Subcutaneous abdominal adipose tissue (tissue), 5 donors: ENCODE data around the gene LRRC17.
A peak's percentile ranks its signal among the peaks of the same experiment; 100 is the strongest.
"Not testable (repeated sequence)": the region's sequence is repeated elsewhere in the genome, so short reads cannot be mapped to it uniquely, and the experiment has no call there.

Experiments used
- H3K27ac ChIP-seq: one replicate; pipeline ENCODE4 v1.7.0; 2013; ENCODE audit warnings: low read depth, mild to moderate bottlenecking, inconsistent platforms, low read length, moderate library complexity
- H3K27me3 ChIP-seq, 5 donors: one replicate each; pipeline ENCODE4 v1.7.0; 2013; ENCODE audit warnings: low read length in 5 of 5, inconsistent platforms in 1 of 5; ENCODE audit not compliant: control insufficient read depth in 5 of 5, insufficient read depth in 4 of 5
- H3K36me3 ChIP-seq, 5 donors: one replicate each; pipeline ENCODE4 v1.7.0; 2013; ENCODE audit warnings: low read length in 5 of 5; ENCODE audit not compliant: control insufficient read depth in 5 of 5, insufficient read depth in 5 of 5
- H3K4me1 ChIP-seq, 5 donors: one replicate each; pipeline ENCODE4 v1.7.0; 2013; ENCODE audit warnings: low read length in 5 of 5, mild to moderate bottlenecking in 3 of 5, moderate library complexity in 1 of 5; ENCODE audit not compliant: control insufficient read depth in 5 of 5, insufficient read depth in 5 of 5
- H3K4me3 ChIP-seq, 5 donors: one replicate each; pipeline ENCODE4 v1.7.0; 2013; ENCODE audit warnings: low read length in 5 of 5, low read depth in 1 of 5
- H3K9ac ChIP-seq, 5 donors: one replicate each; pipeline ENCODE4 v1.7.0; 2013; ENCODE audit warnings: low read length in 5 of 5, mild to moderate bottlenecking in 4 of 5, moderate library complexity in 3 of 5
- H3K9me3 ChIP-seq, 5 donors: one replicate each; pipeline ENCODE4 v1.7.0; 2013; ENCODE audit warnings: low read length in 5 of 5; ENCODE audit not compliant: control insufficient read depth in 5 of 5
- donor health status: healthy.
- donor health status: healthy.
- donor health status: healthy.
- donor health status: healthy.
- donor health status: healthy.

Gene LRRC17

GRCh38 chr7:102897211-102897631, 15.6 kb upstream of the LRRC17 start:
- Histone ChIP-seq H3K27me3 (no peaks in the 10 kb centered on the region), H3K27ac (no peak overlapping the region), H3K4me1 (peaks cover 0 to 22% (median 6%) of the 10 kb centered on the region in 5 donors), H3K4me3 (no peak overlapping the region), H3K9ac (no peak overlapping the region), H3K9me3 (no peaks in the 10 kb centered on the region), H3K36me3 (no peaks in the 10 kb centered on the region)

DNA sequence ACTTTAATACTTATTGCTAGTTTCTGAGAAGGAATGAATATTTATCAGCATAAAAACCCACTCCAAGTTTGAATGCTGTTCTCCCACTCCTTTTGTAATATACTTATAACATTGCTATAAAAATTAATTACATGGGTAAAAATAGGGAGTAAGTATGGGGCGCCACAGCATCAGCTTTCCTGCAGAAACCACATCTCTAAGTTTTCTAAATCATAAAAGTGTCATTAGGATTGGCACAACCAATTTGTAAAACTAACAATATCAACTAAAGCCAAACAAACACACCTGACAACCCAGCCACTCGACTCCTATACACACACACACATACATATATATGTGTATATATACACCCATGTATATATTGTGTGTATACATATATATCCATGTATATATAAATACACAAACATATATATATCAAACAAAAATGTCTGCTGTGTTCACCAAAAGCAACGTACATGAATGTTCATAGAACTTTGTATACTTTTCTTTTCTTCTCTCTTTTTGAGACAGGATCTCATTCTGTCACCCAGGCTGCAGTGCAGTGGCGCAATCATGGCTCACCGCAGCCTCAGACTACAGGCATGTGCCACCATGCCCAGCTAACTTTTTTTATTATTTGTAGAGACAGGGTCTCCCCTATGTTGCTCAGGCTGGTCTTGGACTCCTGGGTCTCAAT, 14.8 kb upstream of the LRRC17 start:
- H3K36me3 ChIP-seq, result no peaks in the 10 kb centered on the region
- no peaks in the 10 kb centered on the region for H3K27me3 ChIP-seq
- H3K27ac ChIP-seq, result no peak overlapping the region
- peaks cover 0 to 16% (median 6%) of the 10 kb centered on the region in 5 donors for H3K4me1 ChIP-seq
- H3K9ac ChIP-seq, result no peak overlapping the region
- H3K9me3 ChIP-seq, result no peaks in the 10 kb centered on the region
- H3K4me3 ChIP-seq, result no peak overlapping the region

- no peak overlapping the region for H3K9ac ChIP-seq
- peaks cover 0 to 16% (median 6%) of the 10 kb centered on the region in 5 donors for H3K4me1 ChIP-seq
- no peak overlapping the region for H3K27ac ChIP-seq
- H3K36me3 ChIP-seq, result no peaks in the 10 kb centered on the region
- H3K4me3 ChIP-seq, result no peak overlapping the region
- no peaks in the 10 kb centered on the region for H3K9me3 ChIP-seq
- no peaks in the 10 kb centered on the region for H3K27me3 ChIP-seq
Observed at GRCh38 chr7:102898532-102898859, 14.3 kb upstream of the LRRC17 start.

GRCh38 chr7:102902052-102902451, 10.7 kb upstream of the LRRC17 start:
- not testable (repeated sequence) for H3K9ac ChIP-seq, H3K27ac ChIP-seq, H3K36me3 ChIP-seq, H3K27me3 ChIP-seq, H3K4me3 ChIP-seq, H3K9me3 ChIP-seq, H3K4me1 ChIP-seq

- H3K27me3 ChIP-seq, H3K36me3 ChIP-seq, H3K27ac ChIP-seq, H3K4me1 ChIP-seq, H3K4me3 ChIP-seq, H3K9me3 ChIP-seq, H3K9ac ChIP-seq: not testable (repeated sequence)
Observed at GRCh38 chr7:102903576-102903975, 9.2 kb upstream of the LRRC17 start.

- H3K27me3 ChIP-seq, result no peaks in the 10 kb centered on the region
- H3K4me3 ChIP-seq, result no peak overlapping the region
- no peaks in the 10 kb centered on the region for H3K36me3 ChIP-seq
- H3K4me1 ChIP-seq, result peaks cover 0 to 10% (median 3%) of the 10 kb centered on the region in 5 donors
- no peaks in the 10 kb centered on the region for H3K9me3 ChIP-seq
- no peak overlapping the region for H3K9ac ChIP-seq
- H3K27ac ChIP-seq, result no peak overlapping the region
Observed at GRCh38 chr7:102908676-102909075, 4.1 kb upstream of the LRRC17 start.

GRCh38 chr7:102913826-102914225, 1.0 kb downstream of the LRRC17 start:
- Histone ChIP-seq H3K27me3 (no peaks in the 10 kb centered on the region), H3K9ac (no peak overlapping the region), H3K4me3 (peak overlapping the region in 2 of 5 donors; percentile 31 to 49), H3K9me3 (no peaks in the 10 kb centered on the region), H3K27ac (no peak overlapping the region), H3K4me1 (peaks cover 0 to 14% (median 11%) of the 10 kb centered on the region in 5 donors), H3K36me3 (no peaks in the 10 kb centered on the region)

DNA sequence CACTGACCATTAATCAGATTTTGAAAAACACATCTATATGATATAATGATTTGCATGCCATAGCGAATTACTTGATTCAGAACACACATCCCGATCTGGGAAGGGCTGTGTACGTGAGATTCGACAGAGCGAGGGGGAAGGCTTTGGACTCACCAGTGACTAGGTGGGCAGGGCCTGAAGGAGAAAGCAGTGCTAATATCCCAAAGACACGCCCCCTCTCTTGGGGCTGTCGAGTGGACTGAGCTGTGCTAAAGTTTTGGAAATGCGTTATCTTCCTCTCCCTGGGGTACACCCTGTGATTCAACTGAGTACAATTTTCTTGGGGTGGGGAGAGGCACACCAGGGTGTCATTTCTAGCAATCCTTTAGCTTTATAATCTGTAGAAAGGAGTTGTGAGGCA, 1.8 kb downstream of the LRRC17 start:
- Histone ChIP-seq H3K4me1 (peaks cover 0 to 14% (median 11%) of the 10 kb centered on the region in 5 donors), H3K36me3 (no peaks in the 10 kb centered on the region), H3K4me3 (peak overlapping the region in 3 of 5 donors; percentile 11 to 49 (median 31)), H3K27ac (no peak overlapping the region), H3K9me3 (no peaks in the 10 kb centered on the region), H3K27me3 (no peaks in the 10 kb centered on the region), H3K9ac (no peak overlapping the region)

DNA sequence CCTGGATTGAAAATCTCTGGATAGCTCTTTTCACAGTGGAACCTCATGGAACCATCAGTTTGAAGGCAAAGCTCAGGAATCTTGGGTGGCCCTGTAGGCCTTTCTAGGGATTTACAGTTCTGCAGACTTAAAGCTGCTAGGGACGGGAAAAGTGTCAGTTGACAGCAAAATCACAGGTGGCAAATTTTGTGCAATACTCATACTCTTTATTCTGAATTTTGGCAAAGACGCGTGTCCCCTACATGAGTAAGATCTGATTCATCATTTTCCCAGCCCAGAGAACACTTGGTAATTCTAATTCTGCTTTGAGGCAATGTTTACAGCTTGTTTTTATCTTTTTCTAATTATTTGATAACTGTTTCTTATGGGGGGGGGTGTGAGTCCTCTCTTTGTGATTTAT, 3.6 kb downstream of the LRRC17 start:
- Histone ChIP-seq H3K4me3 (no peak overlapping the region), H3K9me3 (no peaks in the 10 kb centered on the region), H3K27me3 (no peaks in the 10 kb centered on the region), H3K36me3 (no peaks in the 10 kb centered on the region), H3K9ac (no peak overlapping the region), H3K4me1 (peaks cover 0 to 14% (median 11%) of the 10 kb centered on the region in 5 donors), H3K27ac (no peak overlapping the region)

- H3K4me1 ChIP-seq, result peaks cover 0 to 14% (median 11%) of the 10 kb centered on the region in 5 donors
- H3K36me3 ChIP-seq, result no peaks in the 10 kb centered on the region
- no peak overlapping the region for H3K27ac ChIP-seq
- no peak overlapping the region for H3K4me3 ChIP-seq
- H3K9me3 ChIP-seq, result no peaks in the 10 kb centered on the region
- H3K27me3 ChIP-seq, result no peaks in the 10 kb centered on the region
- no peak overlapping the region for H3K9ac ChIP-seq
Observed at GRCh38 chr7:102916881-102917280, 4.1 kb downstream of the LRRC17 start.
